Neural progenitor cell (in vitro differentiated cells): ENCODE data around the gene CALN1.

Source experiments
- CTCF ChIP-seq: fragments of 200-600 bp; sonication (generic); IDR thresholded peaks from 2 replicates; pipeline ENCODE4 v1.5.1; 2017; ENCODE audit warnings: antibody characterized with exemption, mild to moderate bottlenecking
- EZH2 ChIP-seq: fragments of 200-600 bp; sonication (generic); IDR thresholded peaks from 2 replicates; pipeline ENCODE4 v1.6.1; 2017; ENCODE audit warnings: antibody characterized with exemption, mild to moderate bottlenecking, moderate library complexity

GRCh38 chr7:72405871-72406270 lies 6.3 kb downstream of the CALN1 start:
- TF ChIP-seq CTCF (no peak), EZH2 (no peak)
